ENCODE data around the gene HSD11B1.

- TF ChIP-seq ZNF532 (CRISPR knock-in tag; IDR thresholded peaks at IDR 0.05; ENCODE audit: borderline replicate concordance) (no peak), ATF3 (CRISPR knock-in tag; conservative IDR thresholded peaks at IDR 0.05) (no peak), GABPB1 (CRISPR knock-in tag; IDR thresholded peaks at IDR 0.05) (no peak), CTCF (IDR thresholded peaks at IDR 0.05) (no peak), AFF4 (CRISPR knock-in tag; IDR thresholded peaks at IDR 0.05; ENCODE audit: borderline replicate concordance) (no peak), USF2 (CRISPR knock-in tag; IDR thresholded peaks at IDR 0.05) (no peak), MAX (CRISPR knock-in tag; IDR thresholded peaks at IDR 0.05) (no peak), E2F4 (CRISPR knock-in tag; IDR thresholded peaks at IDR 0.05; ENCODE audit: borderline replicate concordance, low read depth) (no peak), TEAD4 (CRISPR knock-in tag; IDR thresholded peaks at IDR 0.05) (no peak), EMX1 (CRISPR knock-in tag; IDR thresholded peaks at IDR 0.05) (no peak), SMAD4 (CRISPR knock-in tag; IDR thresholded peaks at IDR 0.05) (no peak)
Observed at GRCh38 chr1:209685821-209686220, 18.8 kb upstream of the HSD11B1 start.
